Measurements from ENCODE around the gene TIMM23B. TPM values are rescaled to one million over a fixed set of nuclear protein-coding genes. Genes with fewer than 3 reads are reported as not detected.
A peak's percentile ranks its signal among the peaks of the same experiment; 100 is the strongest.
"Not testable (repeated sequence)": the region's sequence is repeated elsewhere in the genome, so short reads cannot be mapped to it uniquely, and the experiment has no call there.

Gene TIMM23B, protein sequence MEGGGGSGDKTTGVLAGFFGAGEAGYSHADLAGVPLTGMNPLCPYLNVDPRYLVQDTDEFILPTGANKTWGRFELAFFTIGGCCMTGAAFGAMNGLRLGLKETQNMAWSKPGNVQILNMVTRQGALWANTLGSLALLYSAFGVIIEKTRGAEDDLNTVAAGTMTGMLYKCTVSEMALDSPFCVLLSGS
- total RNA-seq (16.5 and 25.0 TPM in 2 replicates), polyA plus RNA-seq (16.0 and 16.5 TPM in 2 replicates)

DNA sequence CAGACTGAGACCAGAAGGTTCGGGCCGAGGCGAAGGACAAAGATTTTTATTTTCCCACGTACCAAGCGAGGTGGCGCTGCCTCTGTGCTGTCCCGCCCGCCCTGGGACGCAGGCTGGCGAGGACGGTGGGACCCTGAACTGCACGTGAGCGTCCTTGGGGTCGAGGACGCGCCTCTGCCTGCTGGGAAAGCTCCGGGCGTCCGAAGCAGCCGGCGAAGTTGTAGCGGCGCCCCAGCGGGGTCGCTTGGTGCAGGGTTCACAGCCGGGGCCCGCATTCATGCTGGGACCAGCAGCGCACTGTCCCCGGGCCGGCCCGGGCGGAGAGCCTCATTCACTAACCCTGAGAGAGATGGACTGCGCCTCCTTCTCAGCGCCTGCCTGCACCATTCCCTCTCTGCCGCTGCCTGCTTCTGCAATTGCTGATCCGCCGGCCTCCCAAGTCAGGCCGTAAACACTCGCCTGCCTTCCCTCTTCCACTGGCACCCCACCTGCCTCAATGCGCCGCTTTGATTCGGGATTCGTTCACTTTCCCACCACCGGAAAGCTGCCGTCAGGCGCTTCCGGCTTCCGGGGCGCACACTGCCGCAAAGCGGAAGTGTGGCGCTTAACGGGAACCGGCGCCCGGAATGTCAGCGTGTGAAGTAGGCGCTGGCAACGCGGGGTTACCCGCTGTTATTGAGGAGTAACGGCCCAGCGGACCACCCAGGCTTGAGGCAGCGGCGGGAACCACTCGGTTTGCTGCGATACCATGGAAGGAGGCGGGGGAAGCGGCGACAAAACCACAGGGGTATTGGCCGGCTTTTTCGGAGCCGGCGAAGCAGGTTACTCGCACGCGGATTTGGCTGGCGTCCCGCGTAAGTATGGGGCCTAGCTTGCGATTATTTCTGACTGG, at the start of gene TIMM23B, which contains the start of gene PARG:
TSS of gene TIMM23B (plus strand) at position 607 of the 892 bp plus-strand sequence. CDS start at position 749, 142 bp downstream.
TSS of gene PARG (minus strand) at position 581 of the 892 bp plus-strand sequence. CDS start at position 279, 302 bp downstream.
- peak; percentile 83 to 90 for DNase-seq (ENCODE audit: low read depth in 1 of 2, low spot score in 1 of 2)
- Histone ChIP-seq H3K4me3 (peak within 1 kb of the TSS; percentile 49), H3K27ac (peak within 1 kb of the TSS; percentile 81)
- H3K27me3 ChIP-seq; H3K36me3 ChIP-seq; H3K9me3 ChIP-seq (ENCODE audit: low read depth); H3K4me1 ChIP-seq (ENCODE audit: low read depth): not testable (repeated sequence)

DNA sequence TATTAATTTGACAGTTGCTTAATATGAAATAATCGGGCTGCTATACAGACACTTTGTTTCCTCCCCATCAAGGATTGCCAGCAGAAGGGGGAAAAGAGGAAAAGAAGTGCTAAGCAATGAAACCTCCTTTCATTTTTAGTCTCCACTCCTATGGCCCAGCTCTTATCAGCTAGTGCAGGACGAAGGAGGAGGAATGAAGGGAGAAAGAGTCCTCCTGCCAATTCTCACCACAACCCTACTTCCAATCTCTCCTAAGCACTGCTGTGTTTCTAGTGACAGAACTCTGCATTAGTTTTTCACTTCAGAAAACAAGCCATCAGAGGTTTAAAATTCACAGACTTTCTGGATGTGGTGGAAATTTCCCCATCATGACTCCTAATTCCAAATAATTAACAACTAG, 41.9 kb upstream of the TIMM23B start:
- H3K36me3 ChIP-seq; H3K4me1 ChIP-seq (ENCODE audit: low read depth); DNase-seq (ENCODE audit: low read depth in 1 of 2, low spot score in 1 of 2); H3K27ac ChIP-seq; H3K27me3 ChIP-seq; H3K4me3 ChIP-seq; H3K9me3 ChIP-seq (ENCODE audit: low read depth): not testable (repeated sequence)

DNA sequence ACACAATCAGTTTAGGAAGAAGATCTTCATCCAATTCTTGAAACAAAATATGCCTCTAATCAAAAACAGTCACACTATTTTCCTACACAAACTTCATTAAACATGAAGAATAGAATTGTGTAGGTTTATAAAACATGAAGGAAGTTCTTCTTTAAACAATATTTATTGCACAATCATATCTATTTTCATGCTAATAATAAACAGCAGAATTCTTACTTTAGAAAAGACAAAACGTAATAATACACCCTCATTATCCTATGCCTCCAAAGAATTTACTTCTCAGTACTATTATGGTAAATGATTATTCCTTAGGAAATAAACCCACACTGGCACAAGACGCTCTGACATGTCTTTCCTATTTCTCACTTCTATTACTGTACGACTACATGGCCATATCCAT, 41.4 kb upstream of the TIMM23B start:
- H3K27ac ChIP-seq; H3K9me3 ChIP-seq (ENCODE audit: low read depth); H3K4me3 ChIP-seq; H3K27me3 ChIP-seq; H3K4me1 ChIP-seq (ENCODE audit: low read depth); DNase-seq (ENCODE audit: low read depth in 1 of 2, low spot score in 1 of 2); H3K36me3 ChIP-seq: not testable (repeated sequence)

GRCh38 chr10:49903829-49904228, 38.0 kb upstream of the TIMM23B start:
- DNase-seq (ENCODE audit: low read depth in 1 of 2, low spot score in 1 of 2); H3K36me3 ChIP-seq; H3K4me1 ChIP-seq (ENCODE audit: low read depth); H3K9me3 ChIP-seq (ENCODE audit: low read depth); H3K4me3 ChIP-seq; H3K27ac ChIP-seq; H3K27me3 ChIP-seq: not testable (repeated sequence)

- not testable (repeated sequence) for H3K9me3 ChIP-seq (ENCODE audit: low read depth); H3K4me3 ChIP-seq
Observed at GRCh38 chr10:49908290-49909080, 33.4 kb upstream of the TIMM23B start.

GRCh38 chr10:49910295-49910694, 31.6 kb upstream of the TIMM23B start:
- H3K4me3 ChIP-seq; H3K36me3 ChIP-seq; H3K9me3 ChIP-seq (ENCODE audit: low read depth); H3K27ac ChIP-seq; DNase-seq (ENCODE audit: low read depth in 1 of 2, low spot score in 1 of 2); H3K4me1 ChIP-seq (ENCODE audit: low read depth); H3K27me3 ChIP-seq: not testable (repeated sequence)

More at GRCh38 chr10:49908290-49909080, 33.4 kb upstream of the TIMM23B start:
- H3K36me3 ChIP-seq; DNase-seq (ENCODE audit: low read depth in 1 of 2, low spot score in 1 of 2); H3K4me1 ChIP-seq (ENCODE audit: low read depth); H3K27me3 ChIP-seq; H3K27ac ChIP-seq: not testable (repeated sequence)

DNA sequence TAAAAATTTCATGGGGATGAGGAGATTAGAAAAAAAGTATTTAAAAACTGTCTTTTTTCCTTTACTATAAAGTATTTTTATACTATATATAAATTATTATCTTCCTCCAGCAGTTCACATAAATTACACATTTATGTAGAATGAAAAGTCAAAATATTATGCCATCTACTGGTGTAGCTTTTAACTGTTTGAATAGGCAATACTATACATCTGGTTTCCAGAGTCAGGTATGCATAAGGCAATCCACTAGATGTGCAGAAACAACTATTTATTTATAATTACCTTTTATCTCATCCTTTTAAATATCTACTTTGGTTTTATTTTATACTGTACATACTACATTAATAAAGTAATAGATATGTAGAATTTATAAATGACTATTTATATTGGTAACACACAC, 25.4 kb upstream of the TIMM23B start:
- not testable (repeated sequence) for H3K36me3 ChIP-seq; DNase-seq (ENCODE audit: low read depth in 1 of 2, low spot score in 1 of 2); H3K9me3 ChIP-seq (ENCODE audit: low read depth); H3K4me3 ChIP-seq; H3K4me1 ChIP-seq (ENCODE audit: low read depth); H3K27ac ChIP-seq; H3K27me3 ChIP-seq

DNA sequence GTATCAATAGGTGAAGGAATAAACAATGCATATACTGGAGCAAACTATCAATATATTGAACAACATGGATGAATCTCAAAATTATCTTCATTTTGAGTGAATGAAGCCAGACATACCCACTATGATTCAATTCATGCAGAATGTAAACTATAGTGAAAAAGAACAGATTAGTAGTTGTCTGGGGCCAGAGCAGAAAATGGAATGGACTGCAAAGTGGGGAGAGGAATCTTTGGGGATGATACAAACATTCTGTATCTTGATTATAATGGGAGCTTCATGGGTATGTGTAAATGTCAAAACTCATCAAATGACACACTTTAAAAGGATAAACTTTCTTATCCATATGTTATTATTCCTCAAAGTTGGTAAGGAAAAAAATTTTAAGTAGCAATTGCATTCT, 23.9 kb upstream of the TIMM23B start:
- H3K4me1 ChIP-seq (ENCODE audit: low read depth); H3K27me3 ChIP-seq; DNase-seq (ENCODE audit: low read depth in 1 of 2, low spot score in 1 of 2); H3K4me3 ChIP-seq; H3K9me3 ChIP-seq (ENCODE audit: low read depth); H3K27ac ChIP-seq; H3K36me3 ChIP-seq: not testable (repeated sequence)

- not testable (repeated sequence) for H3K4me1 ChIP-seq (ENCODE audit: low read depth); DNase-seq (ENCODE audit: low read depth in 1 of 2, low spot score in 1 of 2); H3K36me3 ChIP-seq; H3K4me3 ChIP-seq; H3K9me3 ChIP-seq (ENCODE audit: low read depth); H3K27ac ChIP-seq; H3K27me3 ChIP-seq
Observed at GRCh38 chr10:49922041-49922440, 19.8 kb upstream of the TIMM23B start.

DNA sequence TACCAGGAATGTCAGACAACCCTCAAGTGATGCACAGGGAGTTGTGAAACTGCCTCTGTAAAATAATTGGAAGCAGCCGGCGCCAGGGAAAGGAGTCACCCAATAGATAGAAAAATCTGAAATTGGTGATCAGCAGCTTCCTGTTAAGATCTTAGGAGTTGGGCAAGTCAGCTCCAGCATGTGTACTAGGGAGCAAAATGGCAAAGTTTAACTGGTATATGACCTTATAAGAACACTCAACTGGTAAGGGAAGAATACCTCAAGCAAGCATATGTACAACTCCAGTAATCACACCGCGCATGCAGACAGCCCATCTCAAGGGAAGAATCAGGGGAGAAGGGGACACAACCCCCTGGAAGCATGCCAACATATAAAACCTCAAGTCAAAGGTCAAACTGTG, 18.3 kb upstream of the TIMM23B start:
- DNase-seq (ENCODE audit: low read depth in 1 of 2, low spot score in 1 of 2); H3K4me3 ChIP-seq; H3K27me3 ChIP-seq; H3K9me3 ChIP-seq (ENCODE audit: low read depth); H3K36me3 ChIP-seq; H3K27ac ChIP-seq; H3K4me1 ChIP-seq (ENCODE audit: low read depth): not testable (repeated sequence)

GRCh38 chr10:49931276-49931675, 10.6 kb upstream of the TIMM23B start:
- H3K9me3 ChIP-seq (ENCODE audit: low read depth); H3K4me3 ChIP-seq; H3K4me1 ChIP-seq (ENCODE audit: low read depth); H3K27me3 ChIP-seq; DNase-seq (ENCODE audit: low read depth in 1 of 2, low spot score in 1 of 2); H3K27ac ChIP-seq; H3K36me3 ChIP-seq: not testable (repeated sequence)

- not testable (repeated sequence) for H3K9me3 ChIP-seq (ENCODE audit: low read depth); H3K4me1 ChIP-seq (ENCODE audit: low read depth); DNase-seq (ENCODE audit: low read depth in 1 of 2, low spot score in 1 of 2); H3K27me3 ChIP-seq; H3K27ac ChIP-seq; H3K4me3 ChIP-seq; H3K36me3 ChIP-seq
Observed at GRCh38 chr10:49931959-49932728, 9.7 kb upstream of the TIMM23B start.

DNA sequence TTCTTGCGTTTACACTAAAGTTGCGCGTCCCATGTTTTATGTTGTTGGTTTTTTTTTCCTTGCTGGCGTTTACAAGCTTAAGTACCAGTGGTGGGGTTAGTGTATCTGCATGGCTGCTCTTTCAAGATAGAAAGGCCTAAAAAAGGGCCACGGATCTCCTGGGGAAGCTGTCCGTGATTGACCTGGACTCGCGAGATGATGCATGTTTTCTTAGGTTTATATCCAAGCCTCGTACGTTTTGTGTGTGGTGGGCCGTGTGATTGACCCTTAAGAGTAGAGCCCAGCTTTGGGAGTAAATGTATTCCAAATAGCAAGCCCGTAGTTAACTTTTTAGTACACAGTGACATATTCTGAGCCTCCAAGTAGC, 469 bp downstream of the TIMM23B start:
- H3K36me3 ChIP-seq: not testable (repeated sequence)
- DNase-seq (ENCODE audit: low read depth in 1 of 2, low spot score in 1 of 2): peak in 1 of 2 donors; percentile 1

More for the DNA sequence above, 469 bp downstream of the TIMM23B start:
- H3K4me1 ChIP-seq (ENCODE audit: low read depth); H3K9me3 ChIP-seq (ENCODE audit: low read depth); H3K27me3 ChIP-seq: not testable (repeated sequence)
- Histone ChIP-seq H3K27ac (peak overlapping the region; percentile 81), H3K4me3 (peak overlapping the region; percentile 49)

All from cardiac muscle cell (in vitro differentiated cells and primary cell).